B cell (primary cell): ENCODE results near the gene ANP32A. TPM values are rescaled to one million over a fixed set of nuclear protein-coding genes. Genes with fewer than 3 reads are reported as not detected.

Experiments used
- ATAC-seq: fragments of 200-7000 bp; cut with Tn5 transposase; one replicate; pipeline ENCODE4 v1.10.0; 2021; ENCODE audit warnings: low read depth, mild to moderate bottlenecking, moderate number of reproducible peaks, moderate library complexity
- CTCF ChIA-PET: fragments of 350-600 bp; sonication (Branson Sonifier 250); formaldehyde crosslinking; loops from one replicate; lab custom pipeline; 2021; ENCODE audit warnings: antibody characterized with exemption, inconsistent platforms; lab: Charles Lee
- POLR2A ChIA-PET: fragments of 350-600 bp; sonication (Branson Sonifier 250); formaldehyde crosslinking; loops from one replicate; lab custom pipeline; 2021; ENCODE audit warnings: antibody characterized with exemption; lab: Charles Lee
- DNase-seq: peaks from one replicate; pipeline ENCODE4 v3.0.0; 2013
- H2AFZ ChIP-seq: 2 replicates; pipeline ENCODE4 v1.6.1; 2012; ENCODE audit warnings: mild to moderate bottlenecking, low read depth, low read length; ENCODE audit not compliant: insufficient read depth, poor library complexity, severe bottlenecking
- H3K27ac ChIP-seq, 2 donors: 1 replicate in 1 of 2; 2 replicates in 1 of 2; pipeline ENCODE4 v1.5.1; 2012 to 2013; ENCODE audit warnings: low read length in 2 of 2, mild to moderate bottlenecking in 2 of 2, moderate library complexity in 1 of 2
- H3K27me3 ChIP-seq, 4 experiments: fragments of 200-600 bp in 1 of 4; sonication (generic) in 1 of 4; replicated peaks in 1 of 4; 1 replicate in 2 of 4; 2 replicates in 2 of 4; pipeline versions ENCODE4 v1.6.1 to v1.7.0; 2013 to 2016; ENCODE audit warnings: low read length in 3 of 4, mild to moderate bottlenecking in 2 of 4, mixed read lengths in 1 of 4, moderate library complexity in 1 of 4; ENCODE audit not compliant: insufficient read depth in 4 of 4, control insufficient read depth in 3 of 4; ENCODE audit errors: control extremely low read depth in 1 of 4
- H3K36me3 ChIP-seq, 2 experiments: replicated peaks in 1 of 2; 1 replicate in 1 of 2; 2 replicates in 1 of 2; pipeline versions ENCODE4 v1.6.1 to v1.7.1; 2013; ENCODE audit warnings: low read length in 1 of 2; ENCODE audit not compliant: insufficient read depth in 2 of 2, control insufficient read depth in 1 of 2; ENCODE audit errors: control extremely low read depth in 1 of 2, extremely low read depth in 1 of 2
- H3K4me1 ChIP-seq, 2 donors: fragments of 200-600 bp in 1 of 2; sonication (generic) in 1 of 2; 1 replicate in 1 of 2; 2 replicates in 1 of 2; pipeline versions ENCODE4 v1.5.1 to v1.6.1; 2013 to 2017; ENCODE audit warnings: low read length in 2 of 2; ENCODE audit not compliant: control insufficient read depth in 2 of 2, insufficient read depth in 2 of 2
- H3K4me2 ChIP-seq: replicated peaks from 2 replicates; pipeline ENCODE3; 2012; ENCODE audit warnings: mild to moderate bottlenecking, low read depth, low read length; ENCODE audit not compliant: poor library complexity, severe bottlenecking
- H3K4me3 ChIP-seq, 5 experiments: fragments of 200-600 bp in 1 of 5; sonication (generic) in 1 of 5; 1 replicate in 3 of 5; 2 replicates in 2 of 5; pipeline versions ENCODE4 v1.5.1 to v1.7.0; 2011 to 2016; ENCODE audit warnings: low read length in 4 of 5, mild to moderate bottlenecking in 4 of 5, low read depth in 2 of 5, control low read depth in 1 of 5, moderate library complexity in 1 of 5; ENCODE audit not compliant: insufficient read depth in 1 of 5; ENCODE audit errors: control extremely low read depth in 1 of 5, extremely low read depth in 1 of 5
- H3K79me2 ChIP-seq: fragments of 200-600 bp; sonication (generic); one replicate; pipeline ENCODE4 v1.6.0; 2016; ENCODE audit warnings: low read length; ENCODE audit not compliant: control insufficient read depth, insufficient read depth
- H3K9ac ChIP-seq: fragments of 200-600 bp; sonication (generic); 2 replicates; pipeline ENCODE4 v1.6.1; 2017; ENCODE audit warnings: mild to moderate bottlenecking, low read length, moderate library complexity
- H3K9me3 ChIP-seq, 3 donors: one replicate each; pipeline versions ENCODE4 v1.6.1 to v1.7.1; 2013; ENCODE audit warnings: low read length in 2 of 3; ENCODE audit not compliant: control insufficient read depth in 2 of 3, insufficient read depth in 1 of 3; ENCODE audit errors: control extremely low read depth in 1 of 3
- H4K20me1 ChIP-seq: 2 replicates; pipeline ENCODE4 v1.6.0; 2012; ENCODE audit warnings: mild to moderate bottlenecking, low read length; ENCODE audit not compliant: insufficient read depth, control insufficient read depth, poor library complexity, severe bottlenecking
- H3K27ac Mint-ChIP-seq: one replicate; pipeline ENCODE4 v1.8.0; 2021; ENCODE audit warnings: mixed read lengths
- H3K27me3 Mint-ChIP-seq: one replicate; pipeline ENCODE4 v1.8.0; 2021; ENCODE audit warnings: mixed read lengths
- H3K4me1 Mint-ChIP-seq: one replicate; pipeline ENCODE4 v1.8.0; 2021; ENCODE audit warnings: mixed read lengths
- H3K4me3 Mint-ChIP-seq: one replicate; pipeline ENCODE4 v1.8.0; 2021; ENCODE audit warnings: mixed read lengths
- H3K9me3 Mint-ChIP-seq: one replicate; pipeline ENCODE4 v1.8.0; 2022; ENCODE audit warnings: mixed read lengths; ENCODE audit not compliant: insufficient read depth
- CTCF ChIP-seq: fragments of 200-600 bp; IDR thresholded peaks from one replicate; pipeline ENCODE4 v1.8.0; 2022; ENCODE audit warnings: antibody characterized with exemption, mild to moderate bottlenecking
- EZH2 ChIP-seq: IDR thresholded peaks from 2 replicates; pipeline ENCODE4 v1.6.1; 2012; ENCODE audit warnings: borderline replicate concordance, low read depth, mild to moderate bottlenecking, moderate library complexity, low read length; ENCODE audit not compliant: insufficient read depth, poor library complexity, severe bottlenecking
- WGBS: methylation state at CpG from one replicate; pipeline ENCODE4 v1.1.5; 2013; ENCODE audit warnings: missing lambda C conversion rate; ENCODE audit not compliant: insufficient coverage; 5-methylcytosine and 5-hydroxymethylcytosine counted together
- intact Hi-C: fragments of 100-400 bp; cut with micrococcal nuclease; formaldehyde crosslinking; loops from one replicate; pipeline ENCODE4 v1.10.0; 2022
- polyA plus RNA-seq: library from polyadenylated mRNA; depleted of rRNA; stranded (reverse); fragments of >200 nt; gene quantifications from 2 replicates; pipeline ENCODE4 v1.2.3, GENCODE V29; 2012
- total RNA-seq, 2 donors: library from RNA; stranded (reverse); fragments of 120-200 nt in 1 of 2; gene quantifications; 1 replicate in 1 of 2; 2 replicates in 1 of 2; pipeline versions ENCODE4 v1.2.3 to v1.2.4, GENCODE V29; 2013 to 2022

The ANP32A gene
- total and polyA plus RNA-seq, 2 donors (not counting 1 experiment from before 2014, with no cell fraction given): 26.4 to 163 TPM

DNA sequence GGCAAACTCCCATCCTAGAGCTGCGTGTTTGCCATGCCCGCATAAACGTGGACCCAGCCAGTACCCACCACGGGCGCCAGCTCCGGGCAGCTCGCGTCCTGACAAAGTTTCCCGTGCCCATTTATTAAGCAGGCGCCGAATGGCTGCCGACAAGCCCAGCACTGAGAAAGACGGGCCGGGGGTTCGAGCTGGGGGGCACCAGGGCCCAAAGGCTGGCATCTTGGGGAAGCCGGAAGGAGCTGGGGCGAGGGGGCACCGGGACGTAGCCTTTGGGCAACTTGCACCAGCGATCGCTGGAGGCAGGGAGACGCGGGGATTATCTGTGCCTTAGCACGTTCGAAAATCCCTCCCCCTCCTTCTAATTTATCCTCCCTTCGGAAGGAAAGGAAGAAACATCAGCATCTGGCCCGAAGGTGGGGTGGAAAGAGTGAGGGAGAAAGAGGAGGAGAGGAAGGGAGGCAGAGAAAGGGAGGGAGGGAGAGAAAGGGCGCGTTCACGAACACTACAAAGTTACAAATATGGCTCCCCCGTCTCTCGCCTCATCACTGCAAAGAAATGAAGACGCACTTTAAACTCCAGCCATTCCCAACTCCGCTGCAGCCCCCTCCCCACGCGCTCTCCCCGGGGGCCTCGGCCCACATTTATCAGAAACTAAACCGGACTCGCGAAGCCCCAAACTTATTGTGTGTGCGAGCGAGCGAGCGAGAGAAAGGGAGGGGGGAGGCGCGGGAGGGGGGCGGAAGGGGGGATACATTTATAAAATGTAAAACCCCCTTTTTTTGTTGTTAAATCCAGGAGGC is 1.0 kb downstream of the ANP32A start:
- Mint-ChIP-seq H3K4me3 (peak overlapping the region; percentile 96), H3K27me3 (no peaks in the 10 kb centered on the region), H3K27ac (peak overlapping the region; percentile 98), H3K9me3 (no peaks in the 10 kb centered on the region), H3K4me1 (peaks cover 31% of the 10 kb centered on the region)
- no peaks in the 10 kb centered on the region for H3K9me3 ChIP-seq
- no peaks in the 10 kb centered on the region for H3K27me3 ChIP-seq
- ChIA-PET POLR2A (interaction anchor here (0.8 to 2.1 kb wide), 10 partner anchors 9 to 633 kb away, joined by 3 to 14 read pairs (median 4); partner anchors contain the start of genes KIF23 and RPLP1), CTCF (interaction anchor here (1.0 to 3.2 kb wide), 6 partner anchors 12 to 259 kb away, joined by 3 to 14 read pairs (median 4); no protein-coding TSS in a partner anchor)
- H3K9ac ChIP-seq: peak overlapping the region; percentile 96
- ATAC-seq (no peak), DNase-seq (peak; percentile 72)
- intact Hi-C loops: loop anchor here (2.0 to 10.0 kb wide), 9 partner anchors 25 to 1278 kb away; partner anchors contain the start of genes CLN6, CORO2B, FEM1B and GLCE
- H2AFZ ChIP-seq: peak overlapping the region; percentile 90
- 0% methylated on average over 17 of the region's 48 CpGs for WGBS
- H3K79me2 ChIP-seq: peaks cover 82% of the 10 kb centered on the region
- TF ChIP-seq CTCF: no peak
- no peak for TF ChIP-seq EZH2
- H3K4me2 ChIP-seq: peak overlapping the region; percentile 85
- H3K4me3 ChIP-seq: peak overlapping the region; percentile 71 to 98 (median 94)
- H3K27ac ChIP-seq: peak overlapping the region; percentile 90 to 93
- H4K20me1 ChIP-seq: peaks cover 22% of the 10 kb centered on the region
- H3K36me3 ChIP-seq: no peaks in the 10 kb centered on the region
- peaks cover 25 to 26% of the 10 kb centered on the region in 2 donors for H3K4me1 ChIP-seq
